ENCODE measurements around the gene CRP.
"Not testable (repeated sequence)": the region's sequence is repeated elsewhere in the genome, so short reads cannot be mapped to it uniquely, and the experiment has no call there.

CRP gene, protein sequence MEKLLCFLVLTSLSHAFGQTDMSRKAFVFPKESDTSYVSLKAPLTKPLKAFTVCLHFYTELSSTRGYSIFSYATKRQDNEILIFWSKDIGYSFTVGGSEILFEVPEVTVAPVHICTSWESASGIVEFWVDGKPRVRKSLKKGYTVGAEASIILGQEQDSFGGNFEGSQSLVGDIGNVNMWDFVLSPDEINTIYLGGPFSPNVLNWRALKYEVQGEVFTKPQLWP

DNA sequence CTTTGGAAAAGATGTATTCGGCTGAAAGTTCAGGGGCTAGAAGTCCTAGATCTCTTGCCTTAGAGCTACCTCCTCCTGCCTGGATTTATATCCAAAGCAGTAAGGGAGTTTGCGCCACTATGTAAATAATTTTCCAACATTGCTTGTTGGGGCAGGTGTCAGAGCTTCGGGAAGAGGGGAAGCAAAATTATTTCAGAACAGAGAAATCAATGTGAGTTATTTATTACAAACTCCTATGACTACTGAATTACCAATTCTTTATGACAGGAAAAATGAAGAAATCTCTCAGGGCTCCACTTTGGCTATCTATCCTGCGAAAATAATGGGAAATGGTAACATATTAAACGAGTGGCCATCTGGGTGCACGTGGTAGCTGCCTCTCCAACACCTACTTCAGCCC is at the start of gene CRP:
TSS of gene CRP (minus strand) at position 61 of the 400 bp plus-strand sequence. CDS start 104 bp downstream, outside the sequence.
- no peak for DNase-seq (ENCODE audit: low read depth)

DNA sequence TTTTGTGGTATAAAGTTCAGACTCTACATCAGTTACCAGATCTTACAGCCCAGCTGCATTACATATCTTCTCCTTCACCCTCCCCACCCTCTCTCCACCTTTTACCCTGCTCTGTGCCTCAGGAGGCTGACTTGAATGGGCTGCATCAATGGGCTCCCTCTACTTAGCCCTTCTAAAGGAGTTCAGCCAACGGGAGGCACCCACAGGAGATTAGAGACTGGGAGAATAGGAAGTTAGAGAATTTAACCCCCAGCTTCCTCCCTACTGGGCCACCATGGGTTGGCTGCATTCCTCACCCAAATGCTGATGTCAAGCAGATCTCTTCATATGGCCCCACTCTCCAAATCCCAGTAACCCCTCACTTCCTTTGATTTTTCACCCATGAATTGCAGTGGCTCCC is 49.3 kb upstream of the CRP start:
- DNase-seq (ENCODE audit: low read depth): no peak

- DNase-seq (ENCODE audit: low read depth): no peak
These were observed 42.0 kb upstream of the CRP start for GRCh38 chr1:159756397-159756796.

GRCh38 chr1:159755451-159756007 is 41.1 kb upstream of the CRP start:
- no peak for DNase-seq (ENCODE audit: low read depth)

- no peak for DNase-seq (ENCODE audit: low read depth)
These were observed 39.0 kb upstream of the CRP start for GRCh38 chr1:159753386-159753785.

GRCh38 chr1:159752135-159752580 is 37.8 kb upstream of the CRP start:
- DNase-seq (ENCODE audit: low read depth): no peak

GRCh38 chr1:159751031-159751430 is 36.6 kb upstream of the CRP start:
- DNase-seq (ENCODE audit: low read depth): no peak

DNA sequence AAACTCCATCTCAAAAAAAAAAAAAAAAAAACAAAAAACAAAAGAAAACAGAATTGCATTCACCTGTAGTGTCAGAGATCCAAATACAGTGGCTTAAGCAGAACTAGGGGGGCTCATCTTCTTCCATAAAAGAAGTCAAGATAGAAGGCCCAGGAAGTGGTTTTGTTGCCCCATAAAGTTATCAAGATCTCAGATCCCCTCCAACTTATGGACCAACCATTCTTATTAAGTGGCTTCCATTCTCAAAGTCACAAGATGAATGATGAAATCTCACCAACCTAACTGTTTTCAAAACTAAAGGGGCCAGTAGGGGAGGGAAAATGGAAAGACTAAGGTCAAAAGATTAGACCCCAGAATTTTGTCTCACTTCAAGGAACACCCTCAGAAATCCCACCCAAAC is 36.2 kb upstream of the CRP start:
- no peak for DNase-seq (ENCODE audit: low read depth)

- no peak for DNase-seq (ENCODE audit: low read depth)
These were observed 35.2 kb upstream of the CRP start for GRCh38 chr1:159749630-159750029.

- DNase-seq (ENCODE audit: low read depth): no peak
These were observed 34.0 kb upstream of the CRP start for GRCh38 chr1:159748370-159748769.

- DNase-seq (ENCODE audit: low read depth): no peak
These were observed 32.3 kb upstream of the CRP start for GRCh38 chr1:159746666-159747065.

- DNase-seq (ENCODE audit: low read depth): no peak
These were observed 29.4 kb upstream of the CRP start for GRCh38 chr1:159743651-159744410.

GRCh38 chr1:159737238-159737916 is 23.0 kb upstream of the CRP start:
- no peak for DNase-seq (ENCODE audit: low read depth)

DNA sequence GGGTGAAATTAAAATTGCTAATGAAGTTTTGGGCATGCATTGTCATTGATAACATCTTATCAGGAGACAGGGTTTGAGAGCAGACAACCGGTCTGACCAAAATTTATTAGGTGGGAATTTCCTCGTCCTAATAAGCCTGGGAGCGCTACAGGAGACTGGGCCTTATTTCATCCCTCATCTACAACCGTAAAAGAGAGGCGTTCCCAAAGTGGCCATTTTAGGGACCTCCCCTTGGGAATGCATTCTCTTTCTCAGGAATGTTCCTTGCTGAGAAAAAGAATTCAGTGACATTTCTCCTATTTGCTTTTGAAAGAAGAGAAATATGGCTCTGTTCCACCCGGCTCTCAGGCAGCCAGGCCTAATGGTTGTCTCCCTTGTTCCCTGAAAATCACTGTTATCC is 8.8 kb upstream of the CRP start:
- not testable (repeated sequence) for DNase-seq (ENCODE audit: low read depth)

GRCh38 chr1:159719990-159720389 is 5.6 kb upstream of the CRP start:
- no peak for DNase-seq (ENCODE audit: low read depth)

GRCh38 chr1:159715855-159716254 is 1.5 kb upstream of the CRP start:
- no peak for DNase-seq (ENCODE audit: low read depth)

DNA sequence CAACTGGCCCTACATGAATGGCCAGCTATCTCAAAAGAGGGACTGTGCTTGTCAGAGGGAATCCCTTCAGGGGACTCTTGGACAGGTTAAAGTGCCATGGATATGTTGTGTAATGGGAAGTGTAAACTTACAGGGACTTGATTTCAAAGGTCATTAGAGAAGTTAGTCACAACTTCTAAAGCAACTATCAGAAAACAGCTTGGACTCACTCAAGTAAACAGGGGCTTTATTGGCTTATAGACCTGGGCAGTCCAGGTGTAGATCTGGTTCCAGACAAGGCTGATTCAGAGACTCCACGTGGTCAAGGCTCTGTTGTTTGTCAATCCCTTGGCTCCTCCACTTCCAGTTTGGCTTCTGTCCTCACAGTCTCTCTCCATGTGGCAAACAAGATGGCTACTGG is 2.3 kb downstream of the CRP start:
- DNase-seq (ENCODE audit: low read depth): no peak

DNA sequence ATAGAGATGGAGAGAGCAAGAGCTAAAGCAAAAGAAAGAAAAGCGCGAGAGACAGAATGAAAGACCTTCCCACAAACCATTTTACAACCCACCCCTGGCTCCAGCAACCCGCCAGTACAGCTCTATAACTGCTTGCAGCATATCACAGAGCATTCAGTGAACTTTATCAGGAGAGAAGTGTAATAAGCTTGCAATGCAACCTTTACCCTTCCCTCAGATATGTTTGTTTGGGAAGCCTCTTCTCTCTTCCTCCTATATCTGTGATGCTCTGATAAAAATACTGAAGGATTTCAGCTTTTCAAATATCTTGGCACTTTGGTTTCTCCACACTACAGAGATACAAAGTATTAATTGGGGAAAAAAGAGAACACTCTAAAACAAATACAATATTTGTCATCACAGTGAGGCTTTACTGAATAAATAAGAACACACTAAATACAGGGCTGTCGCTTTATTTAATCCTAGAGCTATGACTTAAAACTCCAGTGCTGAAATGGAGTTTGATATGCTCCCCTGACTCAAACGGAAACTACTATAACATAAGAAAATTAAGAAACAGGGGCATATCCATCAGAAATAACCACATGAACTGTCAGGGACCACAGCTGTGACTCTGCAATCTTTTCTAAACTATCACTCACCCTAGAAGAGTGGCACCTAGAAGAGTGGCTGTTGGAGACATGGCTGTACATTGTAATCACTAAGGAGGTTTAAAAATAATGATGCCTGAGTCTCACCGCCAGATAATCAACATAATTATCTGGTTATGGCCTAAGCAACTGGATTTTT is 6.7 kb downstream of the CRP start:
- DNase-seq (ENCODE audit: low read depth): no peak

GRCh38 chr1:159705904-159706256 is 8.5 kb downstream of the CRP start:
- DNase-seq (ENCODE audit: low read depth): no peak

GRCh38 chr1:159705251-159705903 is 9.0 kb downstream of the CRP start:
- DNase-seq (ENCODE audit: low read depth): no peak

- DNase-seq (ENCODE audit: low read depth): no peak
These were observed 9.9 kb downstream of the CRP start for GRCh38 chr1:159704481-159704880.

- DNase-seq (ENCODE audit: low read depth): no peak
These were observed 14.1 kb downstream of the CRP start for GRCh38 chr1:159700312-159700711.

All from activated T-helper 1 cell treated with Interleukin-2 at 50 U/mL for 16 hours (primary cell).